ENCODE results near the gene ZNF778.

DNA sequence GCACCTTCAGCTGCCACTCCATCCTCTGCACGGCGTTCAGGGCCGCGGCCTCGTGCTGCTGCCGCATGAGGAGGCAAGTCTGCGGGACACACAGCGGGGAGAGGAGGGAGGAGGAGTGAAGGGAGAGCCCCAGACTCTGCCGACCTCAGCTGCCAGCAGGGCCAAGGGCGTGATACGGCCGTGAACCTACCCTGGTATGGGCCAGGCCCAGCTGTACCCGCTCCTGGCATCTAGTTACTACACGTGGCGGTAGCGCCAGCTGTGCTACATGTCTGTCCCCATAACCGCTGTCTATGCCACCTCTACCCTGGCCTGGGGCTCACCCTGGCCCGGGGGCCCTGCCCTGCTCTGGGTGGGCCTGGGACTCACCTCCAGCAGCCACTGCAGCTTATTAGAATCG lies 51.1 kb downstream of the ZNF778 start:
- TF ChIP-seq, protein P1, sequence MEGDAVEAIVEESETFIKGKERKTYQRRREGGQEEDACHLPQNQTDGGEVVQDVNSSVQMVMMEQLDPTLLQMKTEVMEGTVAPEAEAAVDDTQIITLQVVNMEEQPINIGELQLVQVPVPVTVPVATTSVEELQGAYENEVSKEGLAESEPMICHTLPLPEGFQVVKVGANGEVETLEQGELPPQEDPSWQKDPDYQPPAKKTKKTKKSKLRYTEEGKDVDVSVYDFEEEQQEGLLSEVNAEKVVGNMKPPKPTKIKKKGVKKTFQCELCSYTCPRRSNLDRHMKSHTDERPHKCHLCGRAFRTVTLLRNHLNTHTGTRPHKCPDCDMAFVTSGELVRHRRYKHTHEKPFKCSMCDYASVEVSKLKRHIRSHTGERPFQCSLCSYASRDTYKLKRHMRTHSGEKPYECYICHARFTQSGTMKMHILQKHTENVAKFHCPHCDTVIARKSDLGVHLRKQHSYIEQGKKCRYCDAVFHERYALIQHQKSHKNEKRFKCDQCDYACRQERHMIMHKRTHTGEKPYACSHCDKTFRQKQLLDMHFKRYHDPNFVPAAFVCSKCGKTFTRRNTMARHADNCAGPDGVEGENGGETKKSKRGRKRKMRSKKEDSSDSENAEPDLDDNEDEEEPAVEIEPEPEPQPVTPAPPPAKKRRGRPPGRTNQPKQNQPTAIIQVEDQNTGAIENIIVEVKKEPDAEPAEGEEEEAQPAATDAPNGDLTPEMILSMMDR (IDR thresholded peaks at IDR 0.05) = no peak
- TF ChIP-seq POLR2AphosphoS5 (IDR thresholded peaks at IDR 0.05) (no peak), POLR2A (IDR thresholded peaks at IDR 0.05) (no peak)
